GM20000 (cell line): ENCODE data around the gene HOXB7.

Source experiments
- DNase-seq: peaks from one replicate; pipeline ENCODE4 v3.0.0; 2012; ENCODE audit warnings: low spot score
- CTCF ChIP-seq: IDR thresholded peaks from 2 replicates; pipeline ENCODE4 v1.5.1; 2012; ENCODE audit warnings: mild to moderate bottlenecking, control low read depth; ENCODE audit errors: extremely low read depth, missing control alignments

Gene HOXB7

GRCh38 chr17:48609033-48609432 is 1.8 kb downstream of the HOXB7 start:
- DNase-seq, result no peak
- no peak for TF ChIP-seq CTCF

GRCh38 chr17:48608494-48608834 is 2.4 kb downstream of the HOXB7 start:
- no peak for DNase-seq
- no peak for TF ChIP-seq CTCF

GRCh38 chr17:48606892-48607614 is 3.8 kb downstream of the HOXB7 start:
- TF ChIP-seq CTCF, result no peak
- no peak for DNase-seq

GRCh38 chr17:48605991-48606891 is 4.6 kb downstream of the HOXB7 start:
- no peak for DNase-seq
- no peak for TF ChIP-seq CTCF

- no peak for TF ChIP-seq CTCF
- DNase-seq, result no peak
Measured at GRCh38 chr17:48605409-48605919, 5.4 kb downstream of the HOXB7 start.

- no peak for DNase-seq
- TF ChIP-seq CTCF, result no peak
Measured at GRCh38 chr17:48604770-48605329, 6.0 kb downstream of the HOXB7 start, which contains the start of gene HOXB6. HOXB6 (minus strand) TSS chr17:48604986; CDS start chr17:48598150, 6,836 bp downstream.
